HG02642 (cell line): Measurements from ENCODE around the gene ZC3H13.

ENCODE experiments used
- ATAC-seq: cut with Tn5 transposase; IDR thresholded peaks from one replicate; pipeline ENCODE4 v1.9.1; 2021; ENCODE audit warnings: mild to moderate bottlenecking; ENCODE audit not compliant: unreplicated experiment, poor library complexity

ZC3H13 gene

DNA sequence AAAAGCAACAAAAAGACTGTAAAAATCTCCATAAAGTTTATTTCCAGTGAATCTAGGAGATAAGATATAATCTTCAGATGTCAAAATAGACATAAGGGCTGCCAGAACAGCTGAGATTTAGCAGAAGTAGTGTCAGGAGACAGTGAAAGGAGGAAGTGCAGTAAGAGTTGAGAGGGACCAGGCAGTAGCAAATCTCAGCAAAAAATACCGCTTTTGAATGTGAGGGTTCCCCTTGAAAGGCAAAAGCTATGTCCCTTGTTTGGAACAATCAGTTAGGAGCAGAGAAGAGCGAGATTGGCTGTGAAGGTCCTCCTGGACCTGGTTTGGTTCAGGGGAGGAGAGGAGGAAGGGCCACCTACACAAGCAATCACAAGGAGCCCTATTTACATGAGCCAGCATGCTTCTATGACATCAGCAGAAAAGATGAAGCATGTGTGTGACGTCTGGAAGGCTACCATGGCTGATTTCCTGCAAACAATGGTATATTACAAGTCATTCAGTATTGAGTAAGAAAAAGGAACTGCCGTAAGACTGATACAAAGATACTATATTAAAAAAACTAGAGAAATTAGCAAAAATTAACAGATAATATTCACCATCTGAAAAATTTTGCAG is 102.1 kb downstream of the ZC3H13 start:
- no peak for ATAC-seq

DNA sequence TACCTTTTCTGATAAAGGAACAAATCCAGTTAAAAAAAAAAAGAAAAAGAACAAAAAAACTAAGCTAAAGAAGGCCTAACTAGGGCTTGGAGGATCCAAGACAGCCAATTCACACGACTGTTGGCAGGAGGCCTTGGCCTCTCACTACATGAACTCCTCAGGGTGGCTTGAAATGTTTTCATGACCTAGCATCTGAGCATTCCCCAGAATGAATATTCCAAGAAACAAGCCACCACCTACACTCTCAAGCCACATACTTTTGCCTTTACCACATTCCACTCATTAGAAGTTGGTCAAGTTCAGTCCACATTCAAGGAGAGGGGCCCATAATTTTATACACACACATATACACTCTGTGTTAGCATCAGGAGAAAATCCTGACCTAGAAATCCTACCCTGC is 103.4 kb downstream of the ZC3H13 start:
- ATAC-seq = no peak

DNA sequence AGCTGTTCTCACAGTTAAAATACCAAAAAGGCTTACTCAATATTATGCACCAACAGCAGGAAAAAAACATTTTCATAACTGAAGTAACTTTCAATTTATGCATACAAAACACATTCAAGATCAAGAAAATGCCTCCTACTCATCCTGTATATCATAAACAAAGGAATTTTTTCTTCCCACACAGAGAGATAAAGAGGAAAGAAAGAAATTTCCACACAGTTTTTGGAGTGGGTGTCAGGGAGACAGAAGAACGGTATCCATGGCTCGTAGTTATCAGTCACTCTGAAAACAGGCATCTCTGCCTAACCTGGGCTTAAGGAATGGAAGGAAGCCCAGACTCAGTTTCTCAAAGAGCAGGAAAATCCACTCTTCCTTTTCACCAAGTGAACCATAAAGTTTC is 108.6 kb downstream of the ZC3H13 start:
- ATAC-seq = no peak

DNA sequence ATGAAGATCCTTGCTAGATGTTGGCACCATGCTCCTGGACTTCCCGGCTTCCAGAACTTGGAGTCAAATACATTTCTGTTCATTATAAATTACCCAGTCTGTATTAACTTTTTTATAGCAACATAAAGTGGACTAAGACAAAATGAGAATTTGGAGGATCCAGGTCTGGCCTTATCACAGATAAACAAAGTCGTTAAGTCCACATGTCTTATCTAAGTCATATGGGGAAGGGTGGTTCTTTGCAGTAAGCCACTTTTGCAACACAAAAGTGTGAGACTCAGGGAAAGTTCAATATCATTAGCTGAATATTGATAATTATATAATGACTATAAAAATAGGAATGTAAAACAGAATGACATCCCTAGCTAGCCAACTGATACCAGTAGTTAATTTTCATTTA is 109.4 kb downstream of the ZC3H13 start:
- ATAC-seq = no peak

DNA sequence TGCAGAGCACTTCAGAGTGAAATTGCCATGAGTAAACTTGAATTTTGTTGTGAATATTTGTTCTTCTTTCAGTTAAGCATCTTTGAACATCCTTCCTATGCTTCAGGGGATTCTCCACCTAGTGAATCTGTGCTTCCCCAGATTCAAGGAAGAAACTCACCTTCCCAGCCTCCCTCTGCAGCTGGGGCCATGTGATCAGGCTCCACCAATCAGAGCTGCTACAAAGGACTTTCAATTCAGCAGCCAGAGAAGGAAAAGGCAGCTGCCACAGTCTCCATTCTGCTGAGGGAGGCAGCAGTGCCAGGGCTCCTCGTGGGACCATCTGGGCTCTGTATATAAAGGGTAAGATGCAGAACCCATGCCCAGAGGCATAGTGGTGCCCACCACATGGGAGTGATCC is 111.3 kb downstream of the ZC3H13 start:
- no peak for ATAC-seq

DNA sequence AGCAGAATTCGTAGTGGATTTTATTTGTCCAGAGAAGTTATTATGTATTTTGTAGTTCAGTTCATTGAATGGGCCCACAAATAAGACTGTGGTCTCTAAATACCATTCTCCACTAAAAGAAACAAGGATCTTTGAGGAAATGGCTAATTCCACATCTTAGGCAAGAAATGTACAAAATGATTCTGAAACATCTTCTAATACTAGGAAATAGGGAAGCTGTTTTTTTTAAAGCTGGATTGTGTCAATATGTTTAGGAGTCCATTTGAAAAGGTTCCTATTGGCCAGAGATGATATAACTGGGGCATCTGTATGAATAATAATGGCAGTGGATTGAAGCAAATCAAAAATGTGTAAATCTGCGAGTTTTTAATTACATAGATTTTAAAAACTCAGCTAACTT is 112.5 kb downstream of the ZC3H13 start:
- no peak for ATAC-seq

DNA sequence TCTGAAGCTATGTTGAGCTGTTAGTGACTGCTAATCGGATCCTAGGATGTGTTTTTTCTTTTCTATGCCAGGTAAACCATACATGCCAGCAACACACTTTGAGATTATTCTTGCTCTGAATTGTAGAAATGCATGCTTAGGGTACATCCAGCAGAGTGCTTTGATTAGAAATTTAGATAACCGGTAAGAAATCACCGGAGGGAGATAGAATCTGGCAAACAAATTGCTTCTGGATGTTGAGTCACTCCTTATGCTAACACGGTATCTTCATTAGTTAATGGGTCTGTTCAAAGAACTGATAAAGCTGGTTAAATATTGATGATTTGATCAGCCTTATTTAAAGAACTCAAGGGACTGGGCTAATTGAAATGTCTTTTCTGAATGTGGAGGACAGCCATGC is 115.9 kb downstream of the ZC3H13 start:
- no peak for ATAC-seq

DNA sequence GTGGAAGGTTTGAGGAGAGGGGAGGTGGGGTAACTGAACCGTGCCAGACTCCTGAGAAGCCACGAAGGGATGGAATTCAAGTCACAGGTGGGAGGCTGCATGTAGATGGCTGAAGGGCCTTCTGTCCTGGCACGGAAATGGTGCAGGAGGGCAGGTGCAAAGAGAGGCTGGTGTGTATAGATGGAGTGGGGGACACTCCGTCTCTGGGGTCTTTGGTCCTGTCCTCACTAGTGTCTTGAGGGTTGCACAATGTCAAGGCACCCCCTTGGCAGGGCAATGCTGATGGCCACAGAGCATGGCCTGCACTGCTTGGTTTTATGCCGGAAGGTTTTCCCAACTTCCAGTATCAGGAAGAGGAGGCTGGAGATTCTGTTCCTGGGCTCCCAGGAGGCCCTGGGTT is 118.3 kb downstream of the ZC3H13 start:
- ATAC-seq = no peak

DNA sequence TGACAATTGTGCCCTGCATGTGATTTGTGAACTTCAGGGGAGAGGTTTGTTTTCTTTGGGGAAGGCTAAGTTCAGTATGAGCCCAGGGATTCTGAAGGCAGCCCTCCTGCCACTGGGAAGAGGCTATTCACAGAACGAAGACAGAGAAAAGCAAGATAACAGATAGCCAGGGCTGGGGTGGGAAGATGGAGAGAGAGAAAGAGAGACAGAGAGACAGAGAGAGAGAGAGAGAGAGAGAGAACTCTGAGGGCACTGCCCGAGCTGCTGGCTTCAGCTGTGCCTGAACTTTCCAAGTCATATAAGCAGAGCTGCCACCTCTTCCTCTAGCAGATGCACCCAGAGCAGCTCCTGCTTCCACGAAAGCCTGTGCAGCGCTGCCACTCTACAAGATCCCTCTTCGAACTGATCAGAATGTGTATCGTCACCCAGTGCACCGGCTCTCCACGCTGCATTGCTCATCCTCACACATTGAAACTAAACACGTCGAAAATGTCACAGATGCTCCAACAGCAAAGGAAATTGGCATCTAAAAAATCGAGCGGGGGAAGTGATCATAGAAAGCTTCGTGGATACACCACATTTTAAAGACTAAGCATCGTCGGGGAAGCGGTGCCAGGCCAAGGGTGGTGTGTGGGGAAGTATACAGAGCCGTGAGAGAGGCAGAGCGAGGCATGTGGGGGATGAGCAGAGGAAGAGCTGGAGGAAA is 119.2 kb downstream of the ZC3H13 start:
- ATAC-seq = no peak

DNA sequence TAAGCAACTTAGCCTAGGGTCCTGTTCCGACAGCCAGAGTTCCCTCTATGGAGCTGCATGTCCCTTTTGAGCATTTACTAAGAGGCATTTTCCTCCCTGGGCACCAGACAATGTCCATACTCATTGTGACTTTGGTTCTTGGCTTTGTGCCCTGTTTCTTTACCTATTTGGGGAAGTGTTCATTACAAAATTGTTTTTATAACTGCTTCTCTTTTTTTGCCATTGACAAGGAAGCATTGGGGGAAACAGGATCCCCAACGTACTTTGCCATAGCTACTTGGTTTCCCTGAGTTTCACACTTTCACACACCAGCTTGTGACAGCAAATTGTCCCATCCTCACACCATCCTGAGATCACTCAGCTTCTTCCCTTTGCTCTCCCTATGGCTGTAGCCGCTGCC is 119.9 kb downstream of the ZC3H13 start:
- ATAC-seq = no peak

DNA sequence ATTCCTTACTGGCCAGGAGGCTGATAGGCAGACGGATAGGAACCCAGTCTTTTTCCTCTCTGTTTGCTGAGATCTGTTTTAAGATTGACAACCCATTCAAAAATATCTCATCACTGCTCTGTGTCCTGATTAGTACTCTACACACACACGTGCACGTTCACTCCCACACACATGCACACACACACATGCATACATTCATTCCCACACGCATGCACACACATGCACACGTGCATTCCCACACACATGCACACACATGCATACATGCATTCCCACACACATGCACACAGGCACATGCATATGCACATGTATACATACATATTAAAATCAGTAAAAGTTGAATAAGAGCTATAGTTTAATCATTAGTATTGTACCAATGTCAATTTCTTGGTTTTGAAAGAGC is 120.4 kb downstream of the ZC3H13 start:
- no peak for ATAC-seq

DNA sequence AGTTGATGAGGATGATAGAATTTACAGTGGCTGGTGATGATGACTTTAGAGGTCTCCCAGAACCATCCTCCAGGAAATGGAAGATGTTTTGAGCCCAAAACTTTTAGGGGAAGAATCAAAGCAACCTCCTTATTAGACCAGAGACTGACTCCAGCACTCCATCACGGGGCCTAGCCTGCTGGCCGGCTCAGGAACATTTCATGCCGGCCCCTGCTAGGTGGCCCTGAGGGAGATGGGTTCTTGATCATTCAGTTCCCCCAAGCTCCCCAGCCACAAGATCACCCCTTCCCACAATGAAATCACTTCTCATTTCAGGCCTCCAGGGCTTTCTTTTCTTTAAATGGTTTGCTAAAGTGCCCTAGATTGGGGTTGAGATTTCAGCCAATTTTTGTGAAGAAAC is 121.3 kb downstream of the ZC3H13 start:
- ATAC-seq = no peak

DNA sequence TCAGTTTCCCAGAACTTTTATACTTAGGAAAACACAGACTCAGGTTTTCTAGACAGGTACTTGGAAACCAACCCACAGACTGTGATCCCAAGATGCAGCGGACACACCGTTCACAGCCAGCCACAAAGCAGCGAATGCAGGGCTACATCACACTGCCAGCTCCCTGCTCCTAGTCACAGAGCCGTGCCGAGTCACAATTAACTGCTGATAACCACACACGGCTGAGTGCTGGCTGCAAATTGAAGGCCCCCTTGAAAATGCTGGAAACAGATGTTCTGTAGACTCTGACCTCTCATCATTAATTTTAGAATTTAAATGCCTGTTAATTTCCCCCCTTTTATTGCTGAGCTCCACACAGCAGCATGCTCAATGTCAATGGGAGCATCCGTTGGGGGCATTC is 122.4 kb downstream of the ZC3H13 start:
- no peak for ATAC-seq

DNA sequence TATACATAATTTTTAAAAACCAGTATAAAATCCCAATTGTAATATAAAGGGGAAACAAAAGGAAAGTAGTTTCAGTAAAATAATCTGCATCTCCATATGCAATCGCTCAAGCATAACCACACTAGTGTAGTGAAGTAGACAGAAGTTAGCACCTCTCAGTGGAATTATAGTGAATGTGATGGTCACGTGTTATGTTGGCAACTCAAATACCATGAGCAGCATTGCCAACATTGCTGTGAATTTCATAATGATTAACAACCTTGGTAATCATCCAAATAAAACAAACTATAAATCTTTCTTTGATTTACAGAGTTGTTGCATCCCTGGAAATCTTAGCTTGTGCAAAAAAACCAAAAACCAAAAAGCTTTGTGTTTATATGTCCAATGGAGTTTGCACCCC is 123.7 kb downstream of the ZC3H13 start:
- ATAC-seq = no peak

DNA sequence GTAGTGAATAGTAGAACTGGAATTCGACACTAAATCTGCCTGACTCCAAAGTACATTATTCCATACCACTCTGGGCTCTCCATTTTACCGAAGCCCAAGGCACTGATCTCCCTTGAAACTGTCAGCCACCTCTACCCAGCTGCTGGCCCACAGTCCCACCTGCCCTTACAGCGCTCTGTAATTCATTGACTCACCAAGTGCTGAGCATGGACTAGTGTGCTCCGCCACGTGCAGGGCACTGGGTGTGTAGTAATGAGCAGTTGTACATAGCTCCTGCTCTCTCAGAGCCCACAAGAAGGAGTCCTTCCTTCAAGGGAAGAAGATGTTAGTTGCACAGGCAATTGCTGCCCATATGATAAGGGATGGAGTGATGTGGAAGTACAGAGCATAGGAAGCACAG is 124.4 kb downstream of the ZC3H13 start:
- ATAC-seq = no peak

DNA sequence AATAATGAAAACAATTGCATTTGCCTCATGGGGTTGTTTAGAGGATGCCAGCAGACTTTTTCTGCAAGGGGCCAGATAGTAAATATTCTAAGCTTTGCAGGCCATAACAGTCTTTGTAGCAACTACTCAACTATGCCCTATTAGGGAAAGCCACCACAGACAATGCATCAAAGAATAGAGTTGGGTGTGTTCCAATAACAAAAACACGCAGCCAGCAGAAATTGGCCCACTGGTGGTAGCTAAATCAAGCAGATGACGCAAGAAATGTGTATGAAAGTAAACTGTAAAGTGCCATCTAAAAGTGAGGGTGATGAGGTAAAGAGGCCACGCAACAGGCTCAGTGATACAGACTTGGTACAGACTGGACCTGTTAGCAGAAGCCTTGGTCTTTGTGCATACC is 125.8 kb downstream of the ZC3H13 start:
- no peak for ATAC-seq

DNA sequence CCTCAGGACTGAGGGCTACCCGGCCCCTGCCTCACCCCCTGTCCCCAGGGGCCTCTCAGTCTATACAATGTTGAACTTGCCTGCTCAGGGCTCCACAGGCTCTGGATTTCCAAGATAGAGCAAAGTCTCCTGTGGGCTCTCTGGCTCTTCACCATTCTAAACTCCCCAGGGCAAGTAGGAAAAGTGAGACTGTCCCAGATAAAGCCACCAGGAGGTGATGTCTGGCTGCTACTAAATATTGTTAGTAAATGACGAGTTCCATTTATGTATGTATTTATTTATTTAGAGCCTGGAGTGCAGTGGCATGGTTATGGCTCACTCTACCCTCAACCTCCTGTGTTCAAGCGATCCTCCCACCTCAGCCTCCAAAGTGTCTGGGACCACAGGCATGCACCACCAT is 127.4 kb downstream of the ZC3H13 start:
- no peak for ATAC-seq

DNA sequence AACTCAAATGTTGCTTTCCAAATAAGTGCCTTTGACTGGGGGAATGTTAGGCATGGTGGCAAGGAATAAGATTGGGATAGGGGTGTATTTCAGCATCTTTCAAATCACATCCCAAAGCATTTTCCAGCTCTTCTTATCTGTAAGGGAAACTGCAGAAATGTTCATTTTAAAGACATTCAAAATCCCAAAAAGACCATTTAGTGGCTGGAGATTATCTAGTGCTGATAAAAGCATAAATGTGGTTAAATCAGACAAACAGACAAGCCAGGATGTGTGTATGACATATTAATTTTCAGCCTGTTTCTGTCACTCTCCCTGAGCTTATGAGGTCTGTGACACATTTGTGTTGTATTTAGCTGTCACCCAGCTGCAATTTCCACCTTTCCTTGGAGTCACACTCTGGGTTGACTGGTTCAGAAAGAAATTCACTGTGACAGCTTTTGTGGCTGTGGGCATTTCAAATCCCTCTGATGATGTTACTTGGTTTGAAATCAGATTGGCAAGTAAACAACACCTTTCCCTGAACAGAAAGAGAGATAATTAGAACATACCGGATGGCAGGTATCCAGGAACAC is 131.3 kb downstream of the ZC3H13 start:
- no peak for ATAC-seq

DNA sequence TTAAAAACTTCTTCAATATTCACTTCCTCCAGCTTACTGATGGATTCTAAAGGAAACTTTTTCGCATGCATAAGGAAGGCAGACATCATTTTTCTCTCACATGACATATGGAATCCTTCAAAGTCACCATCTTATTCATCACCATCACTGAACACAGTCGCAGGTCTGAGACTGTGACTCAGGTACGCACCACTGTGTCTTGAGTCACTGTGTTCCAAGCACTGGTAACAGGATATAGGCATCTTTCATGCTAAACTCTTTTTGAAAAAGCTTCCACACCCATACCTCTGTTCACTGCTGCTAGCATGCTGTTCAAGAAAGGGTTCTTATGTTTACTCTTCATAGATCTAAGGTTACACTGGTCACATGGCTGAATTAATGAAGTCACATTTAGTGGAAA is 133.9 kb downstream of the ZC3H13 start:
- ATAC-seq = no peak

DNA sequence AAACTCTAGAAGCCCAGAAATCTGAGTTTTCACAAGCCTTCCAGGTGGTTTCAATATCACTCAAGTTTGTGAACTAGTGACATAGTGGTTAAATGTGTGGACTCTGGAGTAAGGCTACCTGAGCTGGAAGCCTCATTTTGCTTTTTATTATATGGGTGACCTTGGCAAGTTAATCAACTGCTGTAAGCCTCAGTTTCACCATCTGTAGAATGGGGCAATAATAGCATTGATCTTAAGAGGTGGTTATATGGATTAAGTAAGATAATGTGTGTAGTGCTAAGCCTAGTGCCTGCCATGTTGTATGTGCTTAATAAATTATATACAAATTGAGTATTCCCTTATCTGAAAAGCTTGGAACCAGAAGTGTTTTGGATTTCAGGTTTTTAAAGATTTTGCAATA is 135.5 kb downstream of the ZC3H13 start:
- no peak for ATAC-seq

DNA sequence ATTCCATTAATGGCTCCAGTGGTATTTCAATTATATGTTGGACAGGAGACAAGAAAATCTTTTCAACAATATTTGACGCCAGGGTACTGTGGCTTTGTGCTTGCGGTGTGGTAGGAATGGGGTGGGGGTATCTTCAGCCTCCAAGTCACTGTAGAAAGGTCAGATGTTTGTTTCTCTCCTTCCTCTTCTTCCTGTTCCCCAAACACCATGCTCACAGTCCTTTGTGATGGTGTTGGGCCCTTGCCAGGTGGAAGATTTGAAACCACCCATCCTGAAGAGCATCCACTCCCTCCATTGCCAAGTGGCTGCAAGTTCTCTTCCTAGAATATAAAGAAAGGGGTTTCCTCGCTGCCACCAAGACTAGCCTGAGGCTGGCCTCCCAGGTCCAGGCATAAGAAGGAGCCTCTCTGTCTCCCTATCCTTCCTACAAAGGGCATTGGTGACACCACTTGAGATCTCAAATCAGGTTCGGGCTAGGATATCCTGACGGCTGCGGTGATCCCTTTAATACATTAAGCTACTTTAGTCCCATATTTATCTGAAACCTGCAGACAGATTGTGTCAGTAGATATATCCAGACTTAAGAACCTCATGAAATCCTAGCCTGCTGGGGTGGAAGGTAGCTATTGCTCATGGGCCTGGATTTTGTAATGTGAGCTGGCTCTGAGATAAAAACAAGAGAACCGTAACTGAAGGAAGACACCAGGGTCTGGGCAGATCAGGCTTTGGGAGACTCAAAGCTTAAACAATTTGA is 136.7 kb downstream of the ZC3H13 start:
- no peak for ATAC-seq
